IPS DF 4.7 (cell line): ENCODE data around the gene CBARP.

Source experiments
- DNase-seq: peaks from one replicate; pipeline ENCODE4 v3.0.0-alpha.2; 2013; ENCODE audit warnings: low spot score; ENCODE audit errors: extremely low read depth

CBARP gene, protein sequence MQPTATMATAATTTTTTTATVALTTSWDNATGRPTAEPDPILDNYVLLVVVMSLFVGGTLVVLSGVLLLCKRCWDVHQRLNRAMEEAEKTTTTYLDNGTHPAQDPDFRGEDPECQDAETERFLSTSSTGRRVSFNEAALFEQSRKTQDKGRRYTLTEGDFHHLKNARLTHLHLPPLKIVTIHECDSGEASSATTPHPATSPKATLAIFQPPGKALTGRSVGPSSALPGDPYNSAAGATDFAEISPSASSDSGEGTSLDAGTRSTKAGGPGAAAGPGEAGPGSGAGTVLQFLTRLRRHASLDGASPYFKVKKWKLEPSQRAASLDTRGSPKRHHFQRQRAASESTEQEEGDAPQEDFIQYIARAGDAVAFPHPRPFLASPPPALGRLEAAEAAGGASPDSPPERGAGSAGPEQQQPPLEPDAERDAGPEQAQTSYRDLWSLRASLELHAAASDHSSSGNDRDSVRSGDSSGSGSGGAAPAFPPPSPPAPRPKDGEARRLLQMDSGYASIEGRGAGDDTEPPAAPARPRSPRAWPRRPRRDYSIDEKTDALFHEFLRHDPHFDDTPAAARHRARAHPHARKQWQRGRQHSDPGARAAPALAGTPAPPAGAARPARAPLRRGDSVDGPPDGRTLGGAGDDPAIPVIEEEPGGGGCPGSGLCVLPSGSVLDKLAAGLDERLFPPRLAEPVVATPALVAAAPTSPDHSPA

DNA sequence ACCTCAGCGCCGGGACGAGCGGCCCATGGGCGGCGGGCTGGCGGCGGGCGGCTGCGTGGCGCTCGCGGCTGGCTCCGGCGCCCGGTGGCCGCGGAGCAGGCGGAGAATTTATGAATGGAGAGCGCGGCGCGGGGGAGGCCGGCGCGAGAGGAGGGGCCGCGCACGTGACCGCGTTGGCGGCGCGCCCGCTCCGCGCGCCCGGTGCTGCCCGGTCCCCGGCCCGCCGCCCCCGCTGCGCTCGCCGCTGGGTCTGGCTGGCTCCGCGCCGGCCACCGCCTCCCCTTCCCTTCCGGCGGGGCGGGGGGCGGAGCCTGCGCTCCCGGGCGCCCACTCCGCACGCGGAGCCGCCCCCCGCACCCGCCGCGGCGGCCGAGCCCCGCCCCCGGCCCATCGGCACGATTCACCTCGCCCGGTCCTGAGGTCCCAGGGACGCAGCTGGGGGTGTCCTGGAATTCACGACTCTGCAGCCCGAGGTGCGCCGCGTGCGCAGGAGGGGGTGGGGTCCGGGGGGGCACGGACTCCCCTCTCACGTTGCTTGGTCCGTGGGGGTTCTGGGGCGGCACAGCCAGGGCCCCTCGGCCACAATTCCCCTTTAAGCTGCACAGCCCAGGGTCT is at the start of gene CBARP:
TSS of gene CBARP (minus strand) at position 252 of the 615 bp plus-strand sequence. CDS start 1,905 bp downstream, outside the sequence.
- DNase-seq, result no peak

DNA sequence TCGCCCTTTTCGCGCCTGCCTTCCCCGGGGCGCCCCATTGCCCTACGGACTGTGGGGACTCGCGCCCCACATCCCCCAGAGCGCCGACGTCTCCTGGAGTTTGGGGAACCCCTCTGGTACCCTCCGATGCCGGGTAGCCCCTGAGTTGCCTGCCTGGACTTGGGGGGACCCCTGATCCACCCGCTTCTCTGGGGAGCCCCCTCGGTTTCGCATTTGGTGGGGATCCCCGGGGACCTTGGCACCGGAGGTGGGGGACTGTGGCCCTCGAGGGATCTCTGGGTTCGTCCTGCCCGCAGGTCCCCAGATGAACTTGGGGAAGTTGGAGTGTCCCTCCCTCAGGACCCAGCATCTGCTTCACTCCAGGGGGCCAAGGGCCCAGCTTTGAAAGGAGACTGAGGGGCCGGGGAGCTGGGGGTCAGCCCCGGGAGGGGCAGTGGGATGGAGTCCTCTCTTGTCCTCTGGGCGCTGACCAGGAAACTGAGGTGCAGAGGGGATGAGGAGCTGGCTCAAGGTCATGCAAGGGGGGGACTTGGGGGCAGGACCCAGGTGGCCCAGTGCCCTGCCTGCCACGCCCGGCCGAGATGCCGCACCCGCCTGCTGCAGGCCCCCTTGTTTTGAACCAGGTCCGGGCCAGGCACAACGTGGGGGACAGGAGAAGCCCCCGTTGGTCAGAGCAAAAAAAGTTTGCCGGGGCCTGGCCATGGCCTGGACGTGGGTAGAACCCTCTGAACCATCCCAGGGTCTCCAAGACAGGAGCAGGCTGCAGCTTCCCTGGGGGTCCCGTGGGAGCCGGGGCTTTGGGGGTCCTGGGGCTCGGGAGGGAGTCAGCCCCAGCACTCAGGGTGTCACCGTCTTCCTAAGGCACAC is 48.9 kb upstream of the CBARP start:
- no peak for DNase-seq

DNA sequence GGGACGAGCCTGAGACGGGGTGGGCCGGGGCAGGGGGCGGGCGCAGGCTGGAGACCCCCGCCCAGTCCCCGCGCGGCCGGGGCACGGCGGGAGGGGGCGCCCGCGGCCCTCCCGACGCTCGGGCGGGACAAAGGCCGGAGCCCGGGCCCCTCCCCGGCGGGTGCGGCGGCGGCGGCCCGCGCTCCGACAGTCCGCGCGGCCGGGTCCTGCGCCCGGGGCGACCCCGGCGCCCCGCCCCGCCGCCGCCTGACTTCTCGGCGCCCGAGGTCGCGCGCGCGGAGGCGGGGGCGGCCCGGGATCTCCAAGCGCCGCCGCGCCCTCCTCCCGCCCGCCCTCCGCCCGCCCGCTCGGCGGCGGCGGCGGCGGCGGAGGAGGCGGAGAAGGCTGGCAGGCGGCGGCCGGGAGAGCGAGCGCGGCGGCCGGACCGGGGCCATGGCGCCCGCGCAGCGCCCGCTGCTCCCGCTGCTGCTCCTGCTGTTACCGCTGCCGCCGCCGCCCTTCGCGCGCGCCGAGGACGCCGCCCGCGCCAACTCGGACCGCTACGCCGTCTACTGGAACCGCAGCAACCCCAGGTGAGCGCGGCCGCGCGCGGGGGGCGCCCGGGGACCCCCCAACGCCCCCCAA is 48.0 kb upstream of the CBARP start, which contains the start of gene EFNA2:
TSS of gene EFNA2 (plus strand) at position 137 of the 624 bp plus-strand sequence. CDS start at position 433, 296 bp downstream.
- no peak for DNase-seq

DNA sequence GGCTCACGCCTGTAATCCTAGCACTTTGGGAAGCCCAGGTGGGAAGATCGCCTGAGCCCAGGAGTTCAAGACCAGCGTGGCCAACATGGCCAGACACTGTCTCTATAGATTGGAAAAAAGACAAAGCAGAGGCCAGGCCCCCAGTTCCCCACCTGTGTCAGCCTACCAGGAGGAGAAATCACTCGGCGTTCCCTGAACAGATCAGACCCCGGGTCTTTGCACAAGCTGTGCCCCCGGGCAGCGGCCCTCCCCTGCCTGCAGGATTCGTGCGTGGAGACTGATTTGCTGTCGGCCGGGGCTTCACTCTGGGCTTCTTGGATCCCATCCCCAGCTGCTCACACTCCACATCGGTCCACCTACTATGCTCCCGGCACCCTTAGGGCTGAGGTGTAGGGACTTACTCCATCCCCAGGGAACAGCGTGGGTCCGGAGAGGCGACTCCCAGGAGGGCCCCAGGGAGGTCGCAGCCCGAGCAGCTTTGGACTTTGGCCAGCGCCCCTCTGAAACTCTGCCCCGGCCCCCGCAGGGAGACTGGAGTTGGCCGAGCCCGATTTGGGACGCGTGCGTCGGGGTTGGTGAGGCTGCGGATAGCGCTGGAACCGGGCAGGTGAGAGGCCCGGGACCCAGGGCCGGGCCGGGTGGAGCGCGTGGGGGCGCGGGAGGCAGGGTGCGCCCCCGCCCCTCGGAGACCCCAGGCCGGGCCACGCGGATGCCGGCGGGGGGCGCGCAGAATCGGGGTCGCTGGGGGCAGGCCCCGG is 47.4 kb upstream of the CBARP start:
- DNase-seq, result no peak

DNA sequence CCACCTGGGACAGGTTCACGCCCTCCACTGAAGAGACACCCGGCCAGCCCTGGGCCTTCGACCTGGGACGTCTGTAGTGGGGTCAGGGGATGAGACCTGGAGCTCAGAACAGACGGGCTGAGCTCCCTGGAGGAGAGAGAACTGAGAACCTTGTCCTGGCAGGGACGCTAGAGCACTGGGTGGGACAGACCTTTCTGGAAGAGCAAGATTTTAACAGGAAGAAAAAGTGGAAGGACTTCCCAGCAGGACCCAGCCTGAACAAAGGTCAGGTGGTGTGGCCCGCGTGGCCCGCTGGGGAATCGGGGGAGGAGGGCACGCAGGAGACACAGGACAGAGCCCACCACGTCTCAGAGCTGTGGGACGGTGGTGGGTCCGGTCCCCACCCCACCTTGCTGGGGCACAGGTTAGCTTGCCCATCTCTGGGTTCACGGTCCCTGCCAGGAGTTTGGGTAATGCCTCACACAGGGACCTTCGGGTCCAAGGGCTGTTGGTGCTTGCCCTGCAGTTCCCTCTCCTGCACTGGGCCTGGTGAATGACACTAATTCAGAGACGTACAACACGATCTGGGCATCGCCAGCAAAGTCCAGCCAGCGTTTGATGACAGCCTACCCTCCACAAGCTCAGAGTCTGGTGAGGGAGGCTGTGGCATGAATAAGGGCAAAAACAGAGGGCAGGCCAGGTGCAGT is 46.6 kb upstream of the CBARP start:
- DNase-seq, result no peak

DNA sequence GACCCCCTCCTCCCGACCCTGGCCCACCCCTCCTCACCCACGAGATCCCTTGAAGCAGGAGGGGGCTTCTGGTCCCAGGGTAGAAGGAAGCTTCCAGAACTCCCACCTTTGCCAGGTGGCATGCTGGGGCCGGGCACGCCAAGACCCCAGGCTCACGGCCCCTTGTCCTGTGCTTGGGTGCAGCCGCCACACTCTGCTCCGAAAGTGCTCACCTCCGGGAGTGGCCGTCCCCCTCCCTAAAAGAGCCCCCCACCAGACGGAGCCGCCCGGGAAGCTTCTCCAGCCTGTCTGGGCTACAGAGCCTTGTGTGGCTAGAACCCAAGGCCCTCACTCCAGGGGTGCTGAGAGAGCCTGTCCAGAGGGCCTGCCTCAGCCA is 46.1 kb upstream of the CBARP start:
- no peak for DNase-seq

DNA sequence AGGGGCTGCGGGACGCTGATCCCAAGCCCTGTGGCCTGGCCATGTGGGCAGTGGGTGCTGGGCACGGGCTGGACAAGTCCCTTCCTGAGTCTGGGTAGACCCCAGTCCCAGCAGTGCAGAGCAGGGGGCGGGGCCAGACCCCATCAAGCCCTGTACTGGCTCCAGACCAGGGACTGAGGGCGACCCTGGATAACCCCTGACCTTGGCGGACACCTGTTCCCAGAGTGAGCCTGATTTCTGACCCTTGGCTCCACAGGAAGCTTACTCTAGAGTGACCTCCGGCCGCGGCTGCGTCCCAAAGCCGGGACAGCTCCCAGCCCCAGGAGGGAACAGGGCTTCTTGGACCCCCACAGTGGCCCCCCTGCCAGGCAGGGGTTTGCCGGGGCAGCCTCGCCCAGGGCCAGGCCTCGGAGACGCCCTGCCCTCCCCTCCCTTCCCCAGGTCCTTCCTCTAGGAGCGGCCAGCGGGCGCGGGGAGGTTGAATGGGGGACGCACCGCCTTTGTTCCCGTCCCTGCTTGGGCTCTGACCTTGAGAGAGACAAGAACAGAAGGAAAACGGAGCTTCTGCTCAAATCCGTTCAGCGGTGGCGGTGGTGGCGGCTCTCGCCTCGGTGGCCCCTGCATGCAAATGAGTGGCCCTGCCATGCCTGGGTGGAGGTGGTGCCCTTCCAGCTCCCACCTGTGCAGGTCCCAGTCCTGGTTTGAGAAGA is 45.6 kb upstream of the CBARP start:
- no peak for DNase-seq

DNA sequence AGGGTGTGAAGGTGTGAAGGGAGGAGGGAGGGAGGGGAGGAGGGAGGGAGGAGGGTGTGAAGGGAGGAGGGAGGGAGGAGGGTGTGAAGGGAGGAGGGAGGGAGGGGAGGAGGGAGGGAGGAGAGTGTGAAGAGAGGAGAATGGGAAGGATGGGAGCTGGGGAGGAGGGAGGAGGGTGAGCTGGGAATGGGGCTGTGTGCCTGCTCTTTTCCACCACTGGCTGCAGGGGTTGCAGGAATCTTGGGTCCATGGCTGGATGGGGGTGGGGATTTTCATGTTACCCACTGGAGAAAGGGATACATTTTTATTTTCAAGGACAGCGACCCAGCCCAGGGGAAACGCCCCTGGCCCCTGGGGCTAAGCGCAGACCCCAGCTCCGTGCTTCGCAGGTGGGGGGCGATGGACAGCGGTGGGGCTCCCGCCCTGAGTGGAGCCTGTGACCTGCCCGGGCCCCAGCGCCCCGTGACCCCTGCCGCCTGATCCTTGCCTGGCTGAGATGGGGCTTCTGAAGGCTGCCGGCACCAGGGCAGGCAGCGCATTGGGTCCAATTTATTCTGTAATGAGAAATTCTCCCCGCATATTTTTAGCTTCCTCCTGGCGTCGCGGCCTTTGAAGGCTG is 44.9 kb upstream of the CBARP start:
- DNase-seq, result no peak

DNA sequence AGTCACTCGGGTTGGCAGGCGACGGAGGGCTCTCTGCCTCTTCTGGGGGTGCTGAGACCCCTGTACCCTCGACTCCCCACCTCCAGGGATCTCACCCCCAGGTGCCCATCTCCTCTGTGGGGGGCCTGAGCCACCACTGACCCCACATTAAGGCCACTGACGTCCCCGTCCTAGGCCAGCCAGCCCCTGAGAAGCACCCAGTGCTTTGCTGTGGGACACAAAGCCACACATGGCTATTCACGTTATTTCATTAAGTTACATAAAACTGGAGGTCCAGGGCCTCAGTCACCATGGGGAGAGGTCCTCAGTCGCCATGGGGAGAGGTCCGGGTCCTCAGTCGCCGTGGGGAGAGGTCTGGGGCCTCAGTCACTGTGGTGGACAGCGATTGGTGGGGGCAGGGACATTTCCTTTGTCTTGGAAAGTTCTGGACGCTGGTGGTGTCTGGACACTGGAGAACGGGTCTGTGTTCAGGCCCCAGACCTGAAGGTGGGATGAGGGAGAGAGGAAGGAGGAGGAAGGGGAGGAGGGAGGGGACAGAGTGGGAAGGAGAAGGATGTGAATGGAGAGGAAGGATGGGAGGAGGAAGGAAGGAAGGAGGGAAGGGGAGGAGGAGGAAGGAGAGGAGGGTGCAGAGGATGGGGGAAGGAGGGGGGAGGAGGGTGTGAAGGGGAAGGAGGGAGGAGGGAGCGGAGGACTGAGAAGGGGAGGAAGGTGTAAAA is 43.9 kb upstream of the CBARP start:
- DNase-seq, result no peak

DNA sequence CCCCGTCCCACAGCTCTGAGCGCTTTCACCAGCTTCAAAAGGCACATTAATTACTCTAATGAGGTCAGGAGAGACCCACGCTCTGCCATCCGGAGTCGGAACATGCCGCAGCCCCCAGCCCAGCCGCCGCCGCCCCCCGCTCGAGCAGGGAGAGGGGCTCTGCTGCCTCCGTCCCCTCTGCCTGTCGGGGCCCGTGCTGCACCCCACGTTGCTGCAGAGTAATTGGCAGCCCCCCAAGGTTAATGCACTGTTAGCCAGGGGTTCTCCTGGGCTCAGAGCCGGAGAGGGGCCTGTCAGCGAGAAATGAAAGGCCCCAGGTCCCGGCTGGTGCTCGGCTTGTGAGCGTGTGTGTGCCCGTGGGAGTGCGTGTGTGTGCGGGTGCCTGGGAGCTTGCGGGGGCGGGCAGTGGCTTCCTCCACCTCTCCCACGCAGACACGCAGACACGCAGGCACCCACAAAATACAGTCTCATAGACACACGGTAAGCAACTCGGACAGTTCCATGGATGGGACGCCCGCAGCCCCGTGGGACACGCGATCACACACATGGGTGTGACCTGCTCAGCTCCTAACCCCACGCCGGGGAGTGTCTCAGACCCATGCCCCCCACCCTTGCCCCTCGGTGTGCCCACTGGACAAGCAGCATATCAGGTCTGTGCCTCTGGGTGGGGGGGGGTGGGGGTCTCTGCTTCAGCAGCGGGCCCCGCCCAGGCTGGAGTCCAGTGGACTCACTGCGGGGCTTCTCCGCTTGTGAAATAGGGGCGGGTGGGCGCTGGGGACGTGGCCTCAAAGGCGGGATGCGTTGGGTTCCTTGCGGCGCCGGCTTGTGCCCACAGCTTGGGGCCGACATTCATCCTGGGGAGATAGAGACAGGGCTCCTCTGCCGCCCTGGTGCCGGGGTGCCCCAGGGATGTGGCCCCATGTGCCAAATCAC is 43.1 kb upstream of the CBARP start:
- no peak for DNase-seq

DNA sequence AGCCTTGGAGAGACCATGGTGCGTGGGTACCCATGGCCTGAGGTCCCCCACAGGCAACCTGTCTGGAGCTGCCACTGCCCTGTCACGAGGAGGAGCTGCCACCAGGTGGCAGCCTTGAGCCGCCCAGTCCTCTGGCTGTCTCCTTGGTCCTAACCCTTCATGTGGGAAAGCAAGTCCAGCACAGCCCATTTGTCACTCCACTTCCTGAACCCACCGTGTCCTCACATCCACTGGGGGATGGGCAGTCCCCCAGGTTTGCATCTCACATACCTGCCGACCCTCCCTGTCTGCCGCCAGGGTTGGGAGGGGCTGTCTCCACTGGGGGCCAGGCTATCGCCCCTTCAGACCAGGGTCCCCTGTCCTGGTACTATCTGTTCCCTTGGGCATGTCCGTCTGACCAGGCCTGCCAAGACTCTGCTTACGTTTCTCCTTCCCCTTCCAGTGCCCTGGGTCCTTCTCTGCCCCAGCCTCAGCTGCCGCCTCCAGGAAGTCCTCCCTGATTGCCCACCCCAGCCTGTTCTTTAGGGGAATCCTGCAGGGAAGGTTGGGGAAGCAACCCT is 42.1 kb upstream of the CBARP start:
- DNase-seq, result no peak

DNA sequence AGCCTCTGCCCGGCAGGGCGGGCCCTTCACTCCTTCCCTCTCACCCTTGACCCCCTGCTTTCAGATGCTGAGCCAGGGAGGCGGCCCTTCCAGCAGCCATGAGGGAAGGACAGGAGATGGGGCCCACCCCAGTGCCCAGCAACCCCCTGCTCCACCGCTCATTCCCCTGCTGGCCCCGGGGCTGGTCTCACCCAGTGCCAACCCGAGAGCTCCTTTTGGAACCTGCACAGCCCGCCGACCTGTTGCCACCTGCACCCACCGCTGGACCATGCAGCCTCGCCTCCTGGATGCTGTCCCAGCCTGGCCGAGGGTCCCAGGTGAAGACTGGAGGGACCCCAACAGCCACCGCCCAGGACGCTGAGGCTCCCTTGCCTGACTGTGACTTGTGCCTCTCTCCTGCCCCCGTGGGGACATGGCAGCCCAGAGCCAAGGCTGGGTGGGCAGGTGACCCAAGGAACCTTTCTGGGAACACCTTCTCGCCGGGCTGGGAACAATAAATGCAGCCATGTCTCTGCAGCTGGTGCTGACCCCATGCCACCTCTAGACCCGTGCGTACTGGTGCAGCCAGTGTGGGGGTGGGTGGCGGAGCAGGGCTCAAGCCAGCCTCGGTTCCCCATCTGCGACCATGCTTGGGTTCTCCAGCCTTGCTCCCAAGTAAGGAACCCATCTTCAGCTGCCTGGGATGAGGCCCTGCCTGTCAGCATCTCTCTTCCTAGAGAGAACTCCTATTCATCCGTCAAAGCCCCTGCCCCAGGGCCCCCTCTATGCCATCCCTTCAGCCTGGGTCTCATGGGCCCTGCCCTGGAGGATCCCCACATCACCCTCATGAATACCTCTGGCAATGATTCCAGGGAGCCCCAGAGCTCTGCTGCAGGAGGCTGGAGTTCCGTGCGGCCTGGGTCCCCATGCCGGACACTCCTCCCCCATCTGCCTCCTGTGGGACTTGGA is 41.2 kb upstream of the CBARP start:
- no peak for DNase-seq

DNA sequence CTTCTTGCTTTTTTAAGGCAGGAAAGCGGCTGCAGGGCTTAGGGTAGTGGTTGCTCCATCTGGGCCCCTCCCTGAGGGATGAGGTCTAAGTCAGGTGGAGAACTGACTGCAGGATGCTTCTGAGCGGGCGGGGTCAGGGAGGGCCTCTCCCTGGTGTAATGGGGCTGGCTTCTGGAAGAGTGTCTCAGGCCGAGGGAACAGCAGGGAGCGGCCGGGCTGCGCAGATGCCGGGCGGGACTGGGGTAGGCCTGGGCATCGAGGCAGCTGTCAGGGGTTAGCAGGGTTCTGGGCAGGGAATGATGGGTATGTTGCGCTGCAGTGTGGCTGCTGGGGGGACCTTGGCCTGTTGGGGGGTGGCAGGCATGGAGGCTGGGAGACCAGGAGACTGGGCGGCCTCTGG is 40.3 kb upstream of the CBARP start:
- DNase-seq, result no peak

DNA sequence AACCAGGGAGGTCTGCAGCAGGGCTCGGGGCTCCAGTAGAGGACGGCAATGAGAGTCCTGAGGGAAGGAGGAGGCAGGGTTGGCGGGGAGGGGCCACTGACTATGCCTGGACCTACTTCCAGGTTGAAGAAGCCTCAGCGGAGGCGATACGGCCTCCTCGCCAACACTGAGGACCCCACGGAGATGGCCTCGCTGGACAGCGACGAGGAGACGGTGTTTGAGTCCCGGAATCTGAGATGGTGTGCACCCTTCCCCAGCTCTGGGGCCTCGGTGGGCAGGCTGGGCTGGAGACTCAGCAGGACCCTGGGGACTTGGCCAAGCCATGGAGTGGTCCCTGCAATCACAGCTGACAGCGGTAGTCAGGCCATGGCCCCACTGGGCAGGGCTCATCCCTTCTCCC is 39.3 kb upstream of the CBARP start:
- no peak for DNase-seq

DNA sequence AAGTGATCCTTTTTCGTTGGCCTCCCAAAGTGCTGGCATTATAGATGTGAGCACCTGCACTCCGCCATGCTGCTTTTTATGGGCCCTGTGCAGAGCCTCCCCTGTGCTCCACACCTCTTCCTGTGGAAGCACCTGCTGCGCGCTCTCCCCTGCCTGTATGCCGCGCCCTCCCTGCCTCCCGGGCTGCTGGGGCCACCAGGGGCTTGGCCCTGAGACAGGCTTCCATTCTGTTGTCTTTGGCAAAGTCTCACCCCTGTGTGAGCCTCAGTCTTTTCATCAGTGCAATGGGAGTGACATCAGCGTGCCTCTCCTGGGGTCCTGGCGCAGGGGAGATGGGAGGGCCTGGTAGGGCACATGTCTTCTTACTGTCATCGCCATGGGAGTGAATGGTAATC is 38.8 kb upstream of the CBARP start:
- DNase-seq, result no peak
